Activated T-helper 1 cell treated with anti-CD3 and anti-CD28 coated beads, Interleukin-2, amount 50 U/mL, for 16 hours (primary cell): ENCODE results near the gene SYTL3.
"Not testable (repeated sequence)": the region's sequence is repeated elsewhere in the genome, so short reads cannot be mapped to it uniquely, and the experiment has no call there.

ENCODE experiments used
- DNase-seq, 2 donors: peaks; one replicate each; pipeline ENCODE4 v3.0.0-alpha.2; 2020; ENCODE audit warnings: low read depth in 1 of 2, low spot score in 1 of 2

Gene SYTL3

DNA sequence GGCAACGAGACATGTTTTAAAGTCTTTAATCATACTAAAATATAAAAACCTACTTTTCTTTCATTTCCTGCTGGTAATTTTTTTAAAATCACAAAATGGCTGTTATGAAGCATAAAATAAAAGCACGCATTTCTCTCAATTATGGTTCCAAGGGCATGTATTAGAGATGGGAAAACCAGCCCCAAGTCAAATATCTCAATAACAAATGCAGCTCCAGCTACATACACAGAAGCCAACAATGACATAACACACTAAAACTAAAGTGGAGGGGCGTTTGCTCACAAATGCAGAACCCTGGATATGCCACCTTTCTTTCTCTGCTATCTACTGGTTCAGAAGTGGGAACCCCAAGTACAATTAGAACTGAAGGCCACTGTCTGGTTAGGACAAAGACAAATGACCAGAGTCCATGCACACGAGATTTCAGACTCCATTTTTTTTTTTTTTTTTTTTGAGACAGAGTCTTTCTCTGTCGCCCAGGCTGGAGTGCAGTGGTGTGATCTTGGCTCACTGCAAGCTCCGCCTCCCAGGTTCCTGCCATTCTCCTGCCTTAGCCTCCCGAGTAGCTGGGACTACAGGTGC lies 141.5 kb downstream of the SYTL3 start:
- DNase-seq = no peak

- not testable (repeated sequence) for DNase-seq
Observed at GRCh38 chr6:158792505-158792904, 142.7 kb downstream of the SYTL3 start.

DNA sequence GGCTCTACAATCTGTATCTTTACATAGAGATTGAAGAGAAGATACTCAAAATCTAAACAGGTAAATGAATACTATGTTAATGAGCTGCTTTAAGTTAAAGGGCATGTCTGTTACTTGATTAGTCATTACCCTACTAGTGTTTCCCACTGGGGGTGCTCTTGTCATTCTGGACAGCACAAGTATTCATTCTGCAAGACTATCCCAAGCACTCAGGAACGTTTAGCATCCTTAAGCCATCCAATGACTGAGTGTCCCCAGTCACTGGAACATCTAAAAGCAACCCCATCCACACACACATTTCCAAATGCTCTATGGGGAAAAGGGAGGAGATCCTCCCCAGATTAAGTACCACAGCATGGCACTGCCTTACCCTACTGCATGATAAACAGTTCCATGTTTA lies 143.6 kb downstream of the SYTL3 start:
- DNase-seq = no peak

- DNase-seq = no peak
Observed at GRCh38 chr6:158795516-158795915, 145.7 kb downstream of the SYTL3 start.

GRCh38 chr6:158796353-158796752 lies 146.5 kb downstream of the SYTL3 start:
- DNase-seq = no peak

GRCh38 chr6:158797331-158798310 lies 147.8 kb downstream of the SYTL3 start:
- no peak for DNase-seq

GRCh38 chr6:158798311-158798710 lies 148.5 kb downstream of the SYTL3 start:
- DNase-seq = no peak

- DNase-seq = no peak
Observed at GRCh38 chr6:158799051-158799792, 149.4 kb downstream of the SYTL3 start.

GRCh38 chr6:158801655-158802294 lies 151.9 kb downstream of the SYTL3 start:
- DNase-seq = no peak

DNA sequence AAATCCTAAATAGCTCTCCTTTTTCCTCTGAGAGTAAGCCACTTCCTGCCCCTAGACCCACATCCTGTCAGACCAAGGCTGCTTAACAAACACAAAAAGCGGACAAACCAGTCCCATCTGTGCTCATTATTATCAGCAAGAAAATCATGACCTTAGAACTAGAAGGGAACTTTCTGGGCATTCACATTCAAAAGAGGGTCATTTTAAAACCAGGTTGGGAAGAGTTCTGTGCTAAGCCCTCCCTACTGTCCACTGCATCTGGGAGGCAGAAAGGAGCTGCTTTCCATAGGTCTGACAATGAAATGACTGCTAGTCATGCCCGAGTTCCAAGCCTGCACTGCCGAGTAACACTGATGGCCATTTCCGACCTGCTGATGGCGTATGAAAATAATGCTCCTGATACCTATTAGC lies 153.9 kb downstream of the SYTL3 start:
- DNase-seq = no peak

DNA sequence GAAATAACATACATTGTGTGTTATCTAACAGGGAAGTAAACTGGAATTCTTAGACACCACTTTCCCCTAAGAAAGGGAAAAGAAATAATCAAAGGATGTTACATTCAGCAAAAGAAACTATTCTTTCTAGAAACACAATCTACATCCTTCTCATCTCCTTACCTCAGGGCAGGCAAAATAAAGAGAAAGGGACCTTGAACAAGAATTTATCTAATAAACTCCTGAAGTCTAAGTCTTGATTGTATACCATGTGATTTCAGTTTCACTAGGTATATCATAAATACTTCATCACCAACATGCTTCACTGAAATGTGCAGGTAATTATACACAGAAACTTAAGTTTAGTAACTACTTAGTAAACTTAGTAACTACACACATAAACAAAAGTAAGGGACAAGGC lies 154.4 kb downstream of the SYTL3 start:
- no peak for DNase-seq

GRCh38 chr6:158805698-158806377 lies 156.0 kb downstream of the SYTL3 start:
- DNase-seq = no peak

GRCh38 chr6:158807515-158808441 lies 157.9 kb downstream of the SYTL3 start:
- DNase-seq = no peak

- no peak for DNase-seq
Observed at GRCh38 chr6:158808442-158808833, 158.6 kb downstream of the SYTL3 start.

GRCh38 chr6:158808941-158809678 lies 159.3 kb downstream of the SYTL3 start:
- no peak for DNase-seq

DNA sequence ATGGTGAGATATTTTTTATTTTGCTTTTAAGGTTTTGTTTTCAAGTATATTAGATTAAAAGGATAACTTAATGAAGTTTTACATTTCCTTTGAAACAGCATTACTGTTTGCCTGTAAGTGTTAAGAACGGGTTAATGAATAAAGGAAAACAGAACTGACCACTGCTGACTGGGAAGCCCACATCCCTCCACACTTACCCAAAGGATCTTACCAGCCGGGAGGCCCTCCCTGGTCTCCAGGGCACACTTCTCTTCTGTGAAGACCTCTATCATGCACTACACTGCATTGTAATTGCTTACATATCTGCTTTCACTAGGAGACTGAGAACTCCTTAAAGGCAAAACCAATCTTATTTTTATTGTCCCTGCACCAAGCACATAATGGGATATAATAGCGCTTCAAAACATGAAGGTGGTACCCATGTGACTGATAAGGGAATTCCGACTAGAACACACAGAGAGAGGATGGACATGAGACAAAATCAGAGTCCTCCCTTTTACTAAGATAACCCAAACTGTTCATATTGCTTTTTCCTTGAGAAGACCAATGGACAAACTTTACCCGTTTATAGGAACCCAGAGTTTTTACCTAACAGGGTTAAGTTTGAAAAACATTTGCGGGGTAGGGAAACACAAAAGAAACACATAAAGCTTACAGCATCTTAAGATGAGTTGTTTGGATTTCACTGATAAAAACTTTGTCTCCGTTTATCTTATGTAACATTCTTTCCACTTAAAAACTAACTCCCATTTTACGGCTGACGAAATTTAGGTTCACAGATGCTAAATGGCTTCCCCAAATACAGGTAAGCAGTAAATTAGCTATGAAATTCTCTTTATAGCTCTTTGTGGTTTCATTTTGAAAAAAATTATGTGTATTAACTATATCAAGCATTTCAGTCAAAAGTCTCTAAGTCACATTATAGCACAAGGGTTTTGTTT lies 160.6 kb downstream of the SYTL3 start:
- DNase-seq = no peak

- DNase-seq = no peak
Observed at GRCh38 chr6:158812611-158813010, 162.8 kb downstream of the SYTL3 start.

DNA sequence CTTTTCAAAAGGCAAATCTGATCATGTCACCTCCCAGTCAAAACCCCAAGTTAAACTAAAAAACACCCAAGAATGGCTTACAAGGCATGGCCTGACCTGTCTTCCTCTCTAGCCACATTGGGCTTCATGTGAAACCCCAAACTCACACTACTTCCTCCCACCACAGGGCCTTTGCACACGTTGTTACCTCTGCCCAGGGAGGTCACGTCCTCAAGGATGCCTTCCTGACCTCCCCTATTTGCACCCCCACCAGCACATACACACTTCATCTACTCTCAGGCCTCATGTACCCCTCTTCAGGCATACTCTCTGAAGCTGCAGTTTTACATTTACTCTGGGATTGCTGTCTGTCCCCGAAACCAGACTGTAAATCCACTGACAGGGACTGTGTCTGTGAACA lies 163.2 kb downstream of the SYTL3 start:
- DNase-seq = no peak
